ENCODE results near the gene MEX3D.

- TF ChIP-seq CTCF (conservative IDR thresholded peaks at IDR 0.05) (no peak), EZH2 (IDR thresholded peaks at IDR 0.05; ENCODE audit: low read depth) (no peak)
Observed at GRCh38 chr19:1505991-1506881, 61.9 kb downstream of the MEX3D start.

All from PC-9 (cell line).